AG04449 (cell line): ENCODE data around the gene PRKAG2.

Experiments
- CTCF ChIA-PET: fragments of 350-600 bp; formaldehyde crosslinking; extraction: SDS; loops from one replicate; lab custom pipeline; 2021; ENCODE audit warnings: antibody characterized with exemption; lab: Yijun Ruan, JAX
- POLR2A ChIA-PET: fragments of 400-600, 350-600 bp; formaldehyde crosslinking; extraction: SDS; loops from one replicate; lab custom pipeline; 2020; ENCODE audit warnings: antibody characterized with exemption, inconsistent platforms; lab: Yijun Ruan, JAX
- DNase-seq: peaks from one replicate; pipeline ENCODE4 v3.0.0-alpha.2; 2010; ENCODE audit warnings: low read depth, low spot score
- H3K4me3 ChIP-seq: 2 replicates; pipeline ENCODE4 v1.5.1; 2011; ENCODE audit warnings: low read depth, mild to moderate bottlenecking, control low read depth, low read length
- TF ChIP-seq, protein P1 (sequence below): IDR thresholded peaks from one replicate; pipeline ENCODE4 v1.5.1; 2011; ENCODE audit warnings: mild to moderate bottlenecking, moderate library complexity, low read length, control low read depth, inconsistent platforms; ENCODE audit not compliant: insufficient read depth; ENCODE audit errors: missing control alignments

The PRKAG2 gene

GRCh38 chr7:151836191-151836926 lies 40.6 kb downstream of the PRKAG2 start:
- no peak for DNase-seq
- TF ChIP-seq, protein P1, sequence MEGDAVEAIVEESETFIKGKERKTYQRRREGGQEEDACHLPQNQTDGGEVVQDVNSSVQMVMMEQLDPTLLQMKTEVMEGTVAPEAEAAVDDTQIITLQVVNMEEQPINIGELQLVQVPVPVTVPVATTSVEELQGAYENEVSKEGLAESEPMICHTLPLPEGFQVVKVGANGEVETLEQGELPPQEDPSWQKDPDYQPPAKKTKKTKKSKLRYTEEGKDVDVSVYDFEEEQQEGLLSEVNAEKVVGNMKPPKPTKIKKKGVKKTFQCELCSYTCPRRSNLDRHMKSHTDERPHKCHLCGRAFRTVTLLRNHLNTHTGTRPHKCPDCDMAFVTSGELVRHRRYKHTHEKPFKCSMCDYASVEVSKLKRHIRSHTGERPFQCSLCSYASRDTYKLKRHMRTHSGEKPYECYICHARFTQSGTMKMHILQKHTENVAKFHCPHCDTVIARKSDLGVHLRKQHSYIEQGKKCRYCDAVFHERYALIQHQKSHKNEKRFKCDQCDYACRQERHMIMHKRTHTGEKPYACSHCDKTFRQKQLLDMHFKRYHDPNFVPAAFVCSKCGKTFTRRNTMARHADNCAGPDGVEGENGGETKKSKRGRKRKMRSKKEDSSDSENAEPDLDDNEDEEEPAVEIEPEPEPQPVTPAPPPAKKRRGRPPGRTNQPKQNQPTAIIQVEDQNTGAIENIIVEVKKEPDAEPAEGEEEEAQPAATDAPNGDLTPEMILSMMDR: no peak
- no peak overlapping the region for H3K4me3 ChIP-seq
- ChIA-PET CTCF (no interaction called here), POLR2A (no interaction called here)

- CTCF ChIA-PET: no interaction called here
- DNase-seq: no peak
- TF ChIP-seq, protein P1: no peak
- H3K4me3 ChIP-seq: no peak overlapping the region
- POLR2A ChIA-PET: no interaction called here
Observed at GRCh38 chr7:151835636-151836035, 41.3 kb downstream of the PRKAG2 start.

- POLR2A ChIA-PET: no interaction called here
- no peak overlapping the region for H3K4me3 ChIP-seq
- CTCF ChIA-PET: no interaction called here
- TF ChIP-seq, protein P1: no peak
- no peak for DNase-seq
Observed at GRCh38 chr7:151834271-151835035, 42.5 kb downstream of the PRKAG2 start.

DNA sequence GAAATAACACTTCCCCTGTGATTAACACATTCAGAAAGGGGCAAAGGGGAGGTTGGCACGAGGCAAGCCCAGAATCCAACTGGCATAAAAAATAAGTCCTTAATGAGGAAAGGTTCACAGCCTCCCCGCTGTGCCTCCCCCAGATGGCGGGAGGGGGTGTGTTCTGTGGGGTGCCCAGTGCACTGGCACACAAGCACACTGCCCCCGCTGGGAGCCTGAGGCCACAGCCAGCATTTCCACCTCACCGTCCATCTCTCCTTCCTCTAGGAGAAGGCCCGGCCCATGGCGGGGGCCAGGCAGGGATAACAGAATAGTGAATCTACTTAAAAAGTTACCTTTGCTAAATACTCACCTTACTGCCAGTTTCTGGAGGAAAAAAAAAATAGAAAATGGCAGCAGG lies 43.2 kb downstream of the PRKAG2 start:
- POLR2A ChIA-PET: no interaction called here
- H3K4me3 ChIP-seq: no peak overlapping the region
- no peak for DNase-seq
- CTCF ChIA-PET: no interaction called here
- TF ChIP-seq, protein P1: no peak

DNA sequence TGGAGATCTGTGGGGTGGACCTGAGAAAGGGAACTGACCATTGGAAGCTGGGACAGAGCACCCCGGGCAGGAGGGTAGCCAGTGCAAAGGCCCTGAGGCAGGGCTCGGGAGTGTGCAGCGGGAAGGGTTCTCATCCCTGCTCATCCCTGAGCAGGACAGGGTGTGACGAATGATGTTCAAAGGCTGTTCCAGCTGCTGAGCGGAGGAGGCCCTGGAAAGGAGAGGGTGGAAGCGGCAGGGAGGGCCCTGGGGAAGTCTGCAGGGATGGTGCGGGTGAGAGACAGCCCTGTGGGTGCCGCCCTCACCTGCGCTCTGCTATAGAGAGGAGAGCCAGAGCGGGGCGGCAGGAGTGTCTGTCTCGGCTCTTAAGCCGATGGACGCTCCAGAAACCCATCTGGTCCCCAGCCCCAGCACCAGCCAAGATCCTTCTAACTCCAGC lies 43.7 kb downstream of the PRKAG2 start:
- TF ChIP-seq, protein P1: no peak
- ChIA-PET POLR2A (no interaction called here), CTCF (no interaction called here)
- DNase-seq: no peak
- no peak overlapping the region for H3K4me3 ChIP-seq

- TF ChIP-seq, protein P1: no peak
- no peak for DNase-seq
- CTCF ChIA-PET: no interaction called here
- POLR2A ChIA-PET: no interaction called here
- no peak overlapping the region for H3K4me3 ChIP-seq
Observed at GRCh38 chr7:151832656-151833055, 44.3 kb downstream of the PRKAG2 start.
